GM19463 (cell line): ENCODE results near the gene PTTG1.

Source experiments
- ATAC-seq: cut with Tn5 transposase; IDR thresholded peaks from one replicate; pipeline ENCODE4 v1.9.1; 2021; ENCODE audit warnings: mild to moderate bottlenecking, moderate library complexity; ENCODE audit not compliant: unreplicated experiment

PTTG1 gene

DNA sequence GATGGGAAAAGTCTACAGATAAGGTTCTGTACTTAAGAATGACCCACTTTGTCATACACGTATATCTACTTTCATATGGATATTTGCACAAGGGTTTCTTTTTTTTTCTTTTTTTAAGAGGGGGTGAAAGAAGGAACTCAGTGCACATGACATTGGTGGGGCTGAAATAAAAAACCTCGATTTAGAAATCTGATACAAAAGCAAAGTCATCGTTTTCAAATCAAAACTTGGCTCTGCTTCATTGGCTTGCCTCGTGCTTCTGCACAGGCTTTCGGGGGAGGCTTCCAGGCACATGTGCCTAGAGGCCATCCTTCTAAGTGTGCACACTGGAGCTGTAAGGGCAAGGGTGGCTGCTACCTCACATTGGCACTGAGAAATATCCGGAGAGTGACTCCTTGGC is 31.1 kb downstream of the PTTG1 start:
- no peak for ATAC-seq

DNA sequence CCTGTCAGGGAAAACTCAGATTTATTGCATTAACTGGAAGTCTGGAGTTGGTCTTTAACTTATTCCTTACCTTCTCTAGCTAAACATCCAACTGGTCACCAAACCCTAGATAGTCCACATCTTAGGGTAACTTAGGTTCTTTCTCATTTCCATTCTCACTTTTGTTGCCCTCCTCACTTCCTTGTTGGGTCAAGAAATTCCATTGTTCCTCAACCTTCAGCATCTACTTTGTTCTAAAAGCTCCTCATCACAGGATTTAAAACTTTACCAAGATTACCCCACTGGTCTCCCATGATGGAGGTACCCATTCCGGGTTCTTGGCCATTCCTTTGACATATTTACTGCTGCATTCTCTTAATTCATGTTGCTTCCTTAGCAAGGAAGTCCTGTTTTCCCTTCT is 32.1 kb downstream of the PTTG1 start:
- ATAC-seq: no peak

DNA sequence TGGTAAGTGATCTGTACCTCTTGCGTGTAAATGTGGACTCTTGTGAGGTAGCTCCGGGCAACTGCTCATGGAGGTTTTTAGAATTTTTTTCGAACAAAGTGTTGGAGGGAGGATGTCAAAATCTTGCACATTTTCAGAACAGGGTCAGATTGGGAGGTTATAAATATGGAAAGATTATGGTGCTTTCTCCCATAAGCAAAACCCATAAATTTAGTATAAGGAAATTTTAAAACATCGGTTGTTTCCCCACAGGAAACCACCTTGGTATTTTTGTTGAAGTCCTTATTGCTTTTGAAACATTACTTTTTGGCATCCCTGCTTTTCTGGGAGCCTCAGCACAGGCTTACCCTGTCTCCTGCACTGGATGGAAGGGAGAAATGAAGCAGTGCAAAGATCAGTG is 33.9 kb downstream of the PTTG1 start:
- no peak for ATAC-seq

- no peak for ATAC-seq
These were observed 35.0 kb downstream of the PTTG1 start for GRCh38 chr5:160456480-160457177.

- no peak for ATAC-seq
These were observed 35.6 kb downstream of the PTTG1 start for GRCh38 chr5:160457252-160457651.

DNA sequence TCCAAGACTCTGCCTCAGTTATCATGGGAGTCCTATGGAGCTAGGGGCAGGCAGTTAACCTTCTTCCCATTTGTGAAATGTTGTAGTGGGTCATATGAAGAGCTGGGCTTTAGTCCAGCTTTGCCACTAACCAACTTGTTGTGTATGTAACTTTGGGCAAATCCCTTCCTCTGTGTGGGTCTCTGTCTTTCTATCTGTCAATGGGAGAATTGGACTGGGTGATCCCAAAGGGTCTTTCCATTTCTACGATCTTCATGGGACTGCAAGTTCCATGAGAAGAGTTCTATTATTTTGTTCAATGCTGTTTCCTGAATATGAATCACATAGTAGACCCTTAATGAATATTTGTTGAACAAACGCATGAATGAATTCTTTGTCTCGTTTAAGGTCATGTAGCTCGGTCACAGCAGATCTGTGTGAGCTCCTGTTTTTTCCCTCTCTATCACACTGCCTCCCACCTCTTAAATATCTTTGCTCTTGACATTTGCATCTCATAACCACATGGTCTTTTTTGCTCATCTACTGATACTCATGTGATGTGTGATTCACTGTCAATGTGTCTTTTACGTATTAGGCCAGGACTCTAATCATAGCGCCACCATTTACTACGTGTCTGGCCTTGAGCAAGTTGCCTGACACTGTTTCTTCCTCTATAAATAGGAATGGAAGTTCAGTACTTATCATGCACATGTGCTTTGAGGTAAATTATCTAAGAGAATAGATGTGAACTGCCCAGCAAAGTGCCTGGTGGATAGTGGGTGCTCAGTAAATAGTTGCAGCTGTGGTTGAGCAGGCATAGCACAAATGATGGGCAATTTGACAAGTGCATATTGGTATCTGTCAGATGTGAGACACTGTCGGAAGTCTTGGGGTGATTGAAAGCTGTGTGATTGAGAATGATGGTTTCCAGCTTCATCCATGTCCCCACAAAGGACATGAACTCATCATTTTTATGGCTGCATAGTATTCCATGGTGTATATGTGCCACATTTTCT is 37.4 kb downstream of the PTTG1 start:
- ATAC-seq: peak; percentile 74

GRCh38 chr5:160460377-160461049 is 38.9 kb downstream of the PTTG1 start:
- ATAC-seq: no peak

GRCh38 chr5:160461378-160461777 is 39.7 kb downstream of the PTTG1 start:
- no peak for ATAC-seq

DNA sequence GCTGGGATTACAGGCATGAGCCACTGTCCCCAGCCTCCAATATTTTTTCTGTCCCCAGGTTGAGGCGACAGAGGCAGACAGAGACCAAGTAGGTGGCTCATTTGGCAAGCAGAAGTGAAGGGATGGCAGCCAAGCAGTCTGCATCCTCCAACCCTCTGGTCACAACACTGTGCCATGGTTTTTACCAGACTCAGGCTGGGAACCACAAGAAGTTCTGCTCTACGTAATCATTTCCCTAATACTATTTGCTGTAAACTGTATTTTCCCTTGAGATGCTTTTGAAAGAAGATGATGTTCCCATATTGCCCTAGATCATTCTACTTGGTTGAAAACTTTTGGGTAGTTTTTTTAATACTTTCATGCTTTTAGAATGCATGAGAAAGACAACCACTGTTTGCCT is 40.5 kb downstream of the PTTG1 start:
- peak; percentile 26 for ATAC-seq

DNA sequence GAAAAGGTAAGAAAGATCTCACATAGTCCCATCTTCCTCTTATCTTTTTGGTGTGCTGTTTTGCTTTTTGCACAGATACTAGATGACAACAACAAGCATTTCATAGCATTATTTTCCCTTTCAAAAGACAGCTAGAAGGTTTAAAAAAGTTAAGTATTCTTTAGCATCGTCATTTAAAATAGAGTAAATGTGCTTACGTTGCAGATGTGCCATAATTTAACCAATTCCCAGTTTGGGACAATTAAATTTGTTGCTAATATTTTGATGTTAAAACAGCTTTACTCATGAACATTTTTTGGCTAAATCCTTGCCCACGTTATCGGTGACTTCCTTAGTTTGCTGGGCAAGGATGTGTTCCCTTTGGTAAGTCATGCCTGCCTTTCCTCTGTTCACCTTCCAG is 41.6 kb downstream of the PTTG1 start:
- no peak for ATAC-seq

DNA sequence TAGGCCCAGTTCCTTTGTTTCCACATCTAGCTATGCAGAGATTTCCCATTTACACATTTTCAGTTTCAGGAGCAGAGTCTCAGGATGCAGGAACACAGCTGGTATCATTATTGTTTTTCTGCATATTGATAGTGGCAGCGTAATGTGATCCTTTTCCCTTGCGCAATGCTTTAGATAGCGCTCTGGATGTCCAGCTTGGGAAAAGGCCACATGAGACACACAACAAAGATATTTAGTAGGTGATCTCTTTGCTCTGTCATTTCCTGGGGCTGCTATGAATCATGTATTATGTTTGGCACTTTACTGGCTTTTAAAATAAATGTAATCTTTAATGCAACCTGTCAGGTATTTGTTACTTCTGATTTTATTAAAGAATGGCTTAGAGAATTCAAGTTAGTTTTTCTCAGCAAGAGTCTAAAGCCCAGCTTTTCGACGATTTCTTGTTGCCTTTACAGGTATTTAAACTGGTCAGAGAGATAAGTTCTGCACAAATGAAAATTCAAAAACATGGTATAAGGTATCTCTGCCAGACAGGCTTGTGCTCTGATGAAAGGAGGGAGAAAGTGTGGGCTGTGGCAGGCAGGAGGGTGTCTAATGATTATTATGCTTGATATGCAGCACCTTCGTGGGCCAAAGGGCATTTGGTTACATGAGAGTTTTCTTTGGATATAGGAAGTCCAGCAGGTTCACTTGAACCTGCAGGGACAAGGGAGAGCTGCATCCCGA is 42.2 kb downstream of the PTTG1 start:
- ATAC-seq: no peak

DNA sequence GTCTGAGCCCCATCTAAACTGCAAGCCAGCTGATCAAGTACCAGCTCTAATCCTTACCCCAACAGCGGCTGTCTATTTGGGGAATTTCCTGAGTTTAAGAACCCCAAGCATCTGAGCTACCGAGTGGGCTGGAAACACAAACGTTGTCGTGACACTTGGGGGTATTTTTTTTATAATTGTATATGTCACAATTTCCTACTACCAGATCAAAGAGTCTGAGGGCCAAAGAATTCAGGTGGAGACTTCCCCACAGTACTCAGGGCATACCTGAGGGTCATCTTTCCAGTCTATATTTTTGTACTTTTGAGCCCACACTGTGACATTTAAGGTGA is 42.8 kb downstream of the PTTG1 start:
- no peak for ATAC-seq

- ATAC-seq: no peak
These were observed 44.5 kb downstream of the PTTG1 start for GRCh38 chr5:160466116-160466515.

DNA sequence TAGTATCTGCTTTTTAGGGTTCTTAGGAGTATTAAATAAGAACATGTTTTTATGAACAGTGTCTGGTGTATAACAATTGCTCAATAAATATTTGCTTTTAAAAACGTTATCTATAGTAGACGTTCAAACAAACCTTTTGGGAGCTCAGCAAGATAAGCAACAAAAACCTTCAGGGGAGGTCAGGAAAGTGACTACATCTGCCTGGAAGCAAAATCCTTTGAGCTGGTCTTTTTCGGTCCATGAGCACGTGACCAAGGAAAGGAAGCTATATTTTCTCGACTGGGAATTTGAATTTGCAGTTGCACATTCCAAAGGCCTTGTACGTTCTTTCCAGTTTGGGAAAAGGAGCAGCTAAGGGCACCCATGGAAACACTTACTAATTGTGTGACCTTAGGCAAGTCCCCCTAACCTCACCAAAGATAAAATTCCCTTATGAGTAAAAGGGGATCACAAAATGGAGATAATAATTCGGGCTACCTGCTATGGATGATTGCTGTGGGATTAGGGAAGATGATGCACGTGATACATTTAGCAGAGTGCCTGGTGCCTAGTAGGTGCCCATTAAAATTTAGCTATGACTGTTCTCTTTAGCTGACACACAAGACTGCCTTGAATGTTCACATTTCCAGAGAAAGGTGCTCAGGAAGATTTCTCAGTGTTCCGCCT is 45.4 kb downstream of the PTTG1 start:
- no peak for ATAC-seq

GRCh38 chr5:160467555-160468362 is 46.1 kb downstream of the PTTG1 start:
- ATAC-seq: peak; percentile 82

- no peak for ATAC-seq
These were observed 46.8 kb downstream of the PTTG1 start for GRCh38 chr5:160468363-160468975.

GRCh38 chr5:160469156-160470144 is 47.8 kb downstream of the PTTG1 start:
- no peak for ATAC-seq
